GM18511 (cell line): Measurements from ENCODE around the gene S1PR4.
"Not testable (repeated sequence)": the region's sequence is repeated elsewhere in the genome, so short reads cannot be mapped to it uniquely, and the experiment has no call there.

Experiments used
- ATAC-seq: cut with Tn5 transposase; IDR thresholded peaks from one replicate; pipeline ENCODE4 v1.9.1; 2021; ENCODE audit warnings: mild to moderate bottlenecking, moderate library complexity; ENCODE audit not compliant: unreplicated experiment

Gene S1PR4

DNA sequence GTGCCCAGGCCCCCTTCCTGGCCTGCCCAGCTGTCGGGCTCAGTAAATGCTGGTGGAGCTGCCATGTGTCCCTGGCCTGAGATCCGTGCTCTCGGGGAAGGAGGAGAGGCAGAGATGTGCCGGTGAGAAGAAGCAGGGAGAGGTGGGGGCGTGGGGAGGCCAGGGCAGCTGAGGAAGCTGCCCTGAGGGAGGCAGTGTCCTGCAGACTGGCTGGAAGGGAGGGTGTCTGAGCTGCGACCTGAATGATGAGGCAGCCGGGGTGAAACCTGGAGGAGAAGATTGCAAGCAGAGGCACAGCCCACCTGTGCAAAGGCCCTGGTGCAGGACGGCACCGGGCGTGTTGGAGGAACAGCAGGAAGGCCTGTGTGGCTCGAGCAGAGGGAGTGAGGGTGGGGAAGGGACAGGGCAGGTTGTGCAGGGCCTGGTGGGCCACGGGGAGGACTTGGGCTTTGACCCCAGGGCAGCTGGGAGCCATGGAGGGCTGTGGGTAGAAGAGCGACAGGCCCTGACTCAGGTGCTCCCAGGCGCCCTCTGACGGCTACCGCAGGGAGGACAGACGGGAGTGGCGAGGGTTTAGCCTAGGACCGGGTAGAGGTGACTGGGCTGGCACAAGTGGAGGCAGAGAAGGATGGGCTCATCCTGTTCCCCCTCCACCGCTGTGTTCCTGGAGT lies 31.9 kb downstream of the S1PR4 start:
- no peak for ATAC-seq

DNA sequence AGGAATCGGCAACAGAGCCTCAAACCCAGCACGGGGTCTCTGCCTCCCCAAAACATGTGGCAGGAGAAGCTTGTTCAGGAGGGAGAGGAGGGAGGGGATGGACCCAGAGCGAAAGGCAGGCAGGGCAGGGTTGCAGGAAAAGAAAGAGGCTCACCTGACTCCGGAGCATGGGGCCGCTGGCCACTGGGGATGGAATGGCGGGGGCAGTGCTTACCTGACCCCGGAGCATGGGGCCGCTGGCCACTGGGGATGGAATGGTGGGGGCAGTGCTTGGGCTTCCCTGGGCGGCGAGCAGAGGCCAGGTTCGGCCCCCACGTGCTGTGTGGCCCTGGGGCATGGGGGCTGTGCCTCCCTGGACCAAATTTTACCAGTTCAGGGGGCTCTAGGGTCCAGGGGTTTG lies 32.6 kb downstream of the S1PR4 start:
- ATAC-seq = no peak

DNA sequence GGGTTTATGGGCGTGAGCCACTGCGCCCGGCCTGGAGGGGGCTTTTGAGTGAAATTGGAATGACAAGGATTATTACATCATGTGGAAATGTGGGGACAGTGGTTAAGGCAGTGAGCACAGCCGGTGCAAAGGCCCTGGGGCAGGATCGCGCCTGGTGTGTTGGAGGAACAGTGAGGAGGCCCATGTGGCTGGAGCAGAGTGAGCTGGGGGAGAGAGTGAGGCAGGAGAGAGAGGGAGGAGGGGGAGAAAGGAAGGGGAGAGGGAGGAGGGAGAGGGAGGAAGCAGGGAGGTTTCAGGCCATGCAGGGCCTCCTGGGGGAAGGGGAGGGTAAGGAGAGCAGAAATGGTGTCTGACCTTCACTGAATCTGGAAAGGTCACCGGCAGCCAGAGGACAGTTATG lies 34.6 kb downstream of the S1PR4 start:
- no peak for ATAC-seq

DNA sequence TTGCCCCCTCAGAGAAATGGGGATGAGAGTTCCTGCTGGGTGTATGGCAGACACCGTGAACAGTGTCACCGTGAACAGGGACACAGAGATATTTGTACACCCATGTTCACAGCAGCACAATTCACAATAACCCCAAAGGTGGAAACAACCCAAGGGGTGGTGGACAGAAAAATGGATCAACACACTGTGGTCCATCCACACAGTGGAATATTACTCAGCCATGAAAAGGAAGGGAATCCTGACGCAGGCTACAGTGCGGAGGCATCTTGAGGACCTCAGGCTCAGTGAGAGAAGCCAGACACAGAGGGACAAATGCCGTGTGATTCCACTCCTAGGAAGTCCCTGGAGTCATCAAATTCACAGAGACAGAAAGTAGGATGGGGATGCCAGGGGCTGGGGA lies 38.3 kb downstream of the S1PR4 start:
- no peak for ATAC-seq

DNA sequence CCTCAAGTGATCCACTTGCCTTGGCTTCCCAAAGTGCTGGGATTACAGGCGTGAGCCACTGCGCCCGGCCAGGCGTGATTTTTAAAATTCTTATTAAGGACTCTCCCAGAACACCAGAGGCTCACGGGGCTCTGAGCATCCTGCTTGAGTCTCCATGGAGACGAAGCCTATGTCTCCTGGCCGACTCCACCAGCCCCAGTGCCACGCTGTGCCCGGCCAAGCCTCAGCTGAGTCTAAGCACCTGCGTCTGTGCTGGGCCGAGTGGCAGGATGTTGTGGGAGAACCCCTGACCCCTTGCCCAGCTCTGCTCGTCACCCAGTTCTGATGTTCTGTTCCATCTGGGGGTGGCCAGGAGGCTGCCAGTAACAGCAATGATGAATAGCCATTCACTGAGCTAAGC lies 42.0 kb downstream of the S1PR4 start:
- no peak for ATAC-seq

DNA sequence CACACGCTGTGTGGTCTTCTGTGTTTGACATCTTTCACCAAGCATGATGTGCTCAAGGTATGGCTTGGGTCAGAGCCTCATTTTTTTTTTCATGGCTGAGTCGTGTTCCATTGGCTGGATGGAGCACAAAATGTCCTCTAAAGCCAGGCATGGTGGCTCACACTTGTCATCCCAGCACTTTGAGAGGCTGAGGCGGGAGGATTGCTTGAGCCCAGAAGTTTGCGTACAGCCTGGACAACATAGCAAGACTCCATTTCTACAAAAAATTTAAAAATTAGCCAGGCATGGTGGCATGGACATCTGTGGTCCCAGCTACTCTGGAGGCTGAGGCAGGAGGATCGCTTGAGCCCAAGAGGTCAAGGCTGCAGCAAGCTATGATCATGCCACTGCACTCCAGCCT lies 43.0 kb downstream of the S1PR4 start:
- ATAC-seq = not testable (repeated sequence)

DNA sequence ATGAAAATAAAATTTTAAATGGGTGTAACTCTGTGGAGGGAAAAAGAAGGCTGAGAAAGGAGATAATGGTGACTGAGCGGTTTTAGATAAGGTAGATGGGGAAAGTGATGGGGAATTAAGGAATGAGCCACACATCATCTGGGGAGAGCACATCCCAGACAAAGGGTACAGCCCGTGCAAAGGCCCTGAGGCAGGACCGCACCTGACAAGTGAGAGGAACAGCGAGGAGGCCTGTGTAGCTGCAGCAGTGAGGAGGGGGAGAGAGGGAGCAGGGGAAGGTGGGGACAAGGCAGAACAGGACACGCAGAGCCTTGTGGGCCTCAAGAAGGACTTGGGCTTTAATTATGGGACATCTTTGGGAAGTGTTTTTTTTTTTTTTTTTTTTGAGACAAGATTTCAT lies 44.1 kb downstream of the S1PR4 start:
- no peak for ATAC-seq

DNA sequence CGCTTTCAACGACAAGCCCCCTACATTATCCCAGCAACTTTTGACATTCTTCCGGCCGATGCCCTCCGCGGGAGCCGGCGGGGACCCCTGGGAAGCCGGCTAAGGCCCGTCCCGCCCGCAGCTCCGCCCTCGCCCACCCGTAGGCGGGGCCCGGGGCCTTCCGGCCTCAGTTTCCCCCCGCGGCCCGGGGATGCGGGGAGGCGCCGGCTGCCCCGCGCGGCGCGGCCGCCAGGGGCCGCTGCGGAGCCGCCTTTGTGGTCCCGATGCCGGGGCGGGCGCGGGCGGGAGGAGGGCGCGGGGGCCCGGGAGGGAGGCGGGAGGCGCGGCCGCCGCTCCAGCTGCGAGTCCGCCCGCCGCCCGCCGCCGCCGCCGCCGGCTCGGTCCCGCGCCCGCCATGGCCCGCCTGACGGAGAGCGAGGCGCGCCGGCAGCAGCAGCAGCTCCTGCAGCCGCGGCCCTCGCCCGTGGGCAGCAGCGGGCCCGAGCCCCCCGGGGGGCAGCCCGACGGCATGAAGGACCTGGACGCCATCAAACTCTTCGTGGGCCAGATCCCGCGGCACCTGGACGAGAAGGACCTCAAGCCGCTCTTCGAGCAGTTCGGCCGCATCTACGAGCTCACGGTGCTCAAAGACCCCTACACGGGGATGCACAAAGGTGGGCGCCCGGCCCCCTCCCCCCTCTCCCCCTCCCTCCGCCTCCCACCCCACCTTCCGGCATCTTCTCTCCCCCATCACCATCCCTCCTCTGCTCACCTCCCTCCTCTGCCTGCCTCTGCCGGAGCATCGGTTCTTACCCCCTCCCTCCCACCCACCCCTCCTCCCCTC lies 46.0 kb downstream of the S1PR4 start, which contains the start of gene CELF5:
CELF5 (plus strand) TSS at position 316 of the 823 bp plus-strand sequence; CDS start at position 395, 79 bp downstream.
- ATAC-seq = no peak

DNA sequence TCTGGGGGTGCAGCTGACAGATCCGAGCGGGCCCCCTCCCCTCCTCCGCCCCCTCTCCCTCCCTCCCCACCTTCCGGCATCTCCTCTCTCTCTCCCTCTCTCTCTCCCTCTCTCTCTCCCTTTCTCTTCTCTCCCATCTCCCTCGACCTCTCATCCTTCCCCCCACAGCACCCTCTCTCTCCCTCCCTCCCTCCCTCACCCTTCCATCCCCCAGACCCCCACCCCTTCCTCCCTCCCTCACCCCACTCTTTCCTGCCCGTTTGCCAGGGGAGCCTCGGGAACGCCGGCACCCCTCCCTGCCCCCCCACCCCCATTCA lies 46.6 kb downstream of the S1PR4 start:
- no peak for ATAC-seq

DNA sequence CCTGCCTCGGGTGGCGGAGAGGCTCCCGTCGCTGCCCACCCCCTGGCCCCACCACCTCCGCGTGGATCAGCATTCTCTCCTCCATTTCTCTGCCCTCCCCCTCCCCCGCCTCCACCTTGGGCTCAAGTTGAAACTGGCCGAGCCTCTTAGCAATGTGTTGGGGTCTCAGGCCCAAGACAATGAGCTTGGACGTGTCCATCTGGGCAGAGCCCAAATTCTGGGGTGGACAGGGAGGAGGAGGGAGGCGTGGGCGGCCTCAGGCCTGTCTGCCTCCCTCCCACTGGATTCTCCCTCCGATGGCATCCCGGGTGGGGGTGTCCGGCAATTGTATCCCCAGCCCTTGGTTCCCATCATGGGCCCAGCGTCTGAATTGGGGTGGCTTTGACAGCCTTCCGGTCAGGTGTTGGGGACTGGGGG lies 47.1 kb downstream of the S1PR4 start:
- ATAC-seq = no peak

DNA sequence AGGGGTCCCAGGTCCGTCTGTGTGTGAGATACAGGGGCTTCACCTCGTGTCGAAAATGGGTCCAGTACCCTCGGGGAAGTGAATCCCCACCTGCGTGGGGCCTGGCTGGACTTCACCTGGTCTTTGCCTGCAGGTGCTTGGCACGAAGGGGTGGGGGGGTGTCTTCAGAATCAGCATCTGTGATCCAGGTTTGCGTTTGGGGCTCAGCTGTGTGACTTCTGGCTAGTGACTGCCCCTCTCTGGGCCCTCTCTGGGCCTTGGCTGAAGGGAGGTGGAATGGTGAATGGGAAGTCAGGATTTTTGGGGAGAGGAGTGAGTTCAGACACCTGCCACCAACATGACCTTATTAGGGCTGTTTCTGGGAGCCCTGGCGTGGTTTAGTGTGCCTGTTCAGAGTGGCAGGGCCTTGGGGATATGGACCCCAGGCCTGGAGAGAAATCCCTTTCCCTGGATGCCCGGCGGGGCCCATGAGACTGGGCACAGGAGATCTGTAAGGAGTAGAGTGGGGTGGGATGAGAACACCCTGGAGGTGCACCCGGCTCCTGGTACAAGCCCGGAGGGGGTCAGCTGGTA lies 48.6 kb downstream of the S1PR4 start:
- no peak for ATAC-seq

DNA sequence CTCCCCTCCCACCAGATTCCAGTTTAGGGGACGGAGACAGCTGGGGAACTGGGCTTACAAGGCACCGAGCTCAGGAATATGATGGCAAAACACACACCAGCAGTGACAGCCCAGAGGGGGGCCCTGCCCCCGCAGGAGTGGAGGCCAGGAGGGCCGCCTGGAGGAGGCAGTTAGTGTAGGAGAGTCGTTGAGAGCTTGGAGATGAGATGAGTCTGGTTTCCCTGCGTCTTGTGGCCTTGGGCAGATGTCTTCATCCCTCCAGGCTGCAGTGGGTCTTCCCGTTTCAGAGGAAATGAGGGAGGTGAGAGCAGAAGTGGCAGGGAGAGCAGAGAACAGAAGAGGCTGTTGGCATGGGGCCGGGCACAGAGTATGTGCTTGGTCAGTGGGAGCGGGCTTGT lies 50.8 kb downstream of the S1PR4 start:
- no peak for ATAC-seq
